ENCODE measurements around the gene PLIN4.

PLIN4 gene

DNA sequence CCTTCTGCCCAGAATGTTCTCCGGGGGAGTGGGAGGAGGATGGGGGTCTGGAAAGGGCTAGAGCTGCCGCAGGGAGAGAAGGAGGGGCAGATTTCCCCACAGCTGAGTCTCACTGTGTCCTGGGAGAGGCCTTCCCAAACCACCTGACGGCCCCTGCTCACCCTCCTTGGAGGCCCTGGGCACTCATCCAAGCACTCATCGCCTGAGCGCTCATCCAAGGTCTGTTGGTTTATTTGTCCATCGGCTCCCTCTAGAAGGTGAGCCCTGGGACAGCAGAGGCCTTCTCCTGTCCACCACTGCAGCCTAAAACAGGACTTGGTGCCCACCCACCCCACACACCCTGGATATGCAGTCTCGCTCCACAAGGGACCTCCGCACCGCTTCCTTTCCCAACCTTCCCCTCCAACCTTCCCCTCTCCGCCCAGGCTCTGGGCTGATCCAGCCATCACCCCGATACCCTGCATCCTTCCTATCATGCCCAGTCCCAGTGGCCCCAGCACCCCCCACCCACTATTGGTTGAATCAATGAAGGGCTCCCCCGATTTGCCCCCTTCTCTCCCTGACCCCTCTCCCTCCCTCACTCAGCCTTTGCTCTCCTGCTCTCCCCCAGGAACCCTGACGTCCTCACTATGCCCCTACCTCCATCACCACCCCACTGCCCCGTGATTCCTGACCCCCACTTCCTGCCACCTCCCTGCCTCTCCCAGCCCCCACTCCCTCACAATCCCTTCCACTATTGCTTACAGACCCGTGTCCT lies 62.4 kb downstream of the PLIN4 start:
- peak; percentile 71 for DNase-seq (ENCODE audit: low spot score)

GRCh38 chr19:4454747-4455718 lies 63.3 kb downstream of the PLIN4 start:
- DNase-seq (ENCODE audit: low spot score), result peak; percentile 76

DNA sequence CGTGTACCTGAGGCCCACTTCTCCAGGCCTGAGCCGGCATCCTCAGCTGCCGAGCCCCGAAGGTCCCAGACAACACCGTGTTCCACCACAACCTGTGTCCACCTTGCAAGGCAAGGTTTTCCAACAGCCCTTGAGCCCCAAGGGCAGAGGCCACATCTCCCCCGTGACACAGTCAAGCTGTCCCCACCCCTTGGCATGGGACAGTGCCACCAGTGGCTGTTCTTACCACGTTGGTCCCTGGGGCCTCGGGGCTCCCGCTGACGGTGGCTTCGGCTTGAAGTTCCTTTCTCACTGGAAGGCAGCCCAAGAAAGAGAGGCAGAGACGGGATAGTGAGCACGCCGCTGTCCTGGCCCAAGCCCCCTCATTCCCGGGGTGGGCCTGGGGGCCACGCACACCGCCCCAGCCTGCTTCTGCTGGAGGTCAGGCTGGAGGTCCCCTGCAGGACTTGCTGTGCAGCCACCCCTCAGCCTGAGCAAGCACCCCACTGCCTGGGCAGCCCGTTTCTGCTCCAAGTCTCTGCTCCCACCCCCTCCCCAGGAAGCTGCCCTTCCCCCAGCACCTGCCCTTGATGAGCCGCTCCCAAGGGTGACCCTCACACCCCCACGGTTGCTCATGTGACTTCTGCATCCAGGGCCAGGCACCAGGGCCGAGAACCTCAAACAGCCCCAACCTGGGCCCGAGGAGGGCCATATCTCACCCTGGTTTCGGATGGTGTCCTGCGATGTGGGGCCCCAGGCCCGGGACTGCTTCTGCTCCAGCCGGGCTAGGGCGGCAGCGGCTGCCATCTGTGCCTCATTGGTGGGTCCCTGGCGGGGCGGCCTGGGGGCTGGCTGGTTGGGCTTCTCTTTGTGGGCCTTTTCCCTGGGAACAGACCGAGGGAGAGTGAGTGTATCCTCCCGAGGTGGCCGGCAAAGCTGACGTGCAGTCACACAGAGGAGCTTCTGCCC lies 64.8 kb downstream of the PLIN4 start:
- peak; percentile 64 for DNase-seq (ENCODE audit: low spot score)

GRCh38 chr19:4452230-4452990 lies 65.9 kb downstream of the PLIN4 start:
- peak; percentile 63 for DNase-seq (ENCODE audit: low spot score)

Data from left forelimb (tissue), 1 donor.